Measurements from ENCODE around the gene FGF12.

- TF ChIP-seq CTCF (conservative IDR thresholded peaks at IDR 0.05 in 1 of 2, IDR thresholded peaks at IDR 0.05 in 1 of 2; ENCODE audit: low read depth in 1 of 2, low read length in 2 of 2) (no peak), EZH2 (IDR thresholded peaks at IDR 0.05; ENCODE audit: low read length, missing control alignments) (no peak)
These were observed 221.6 kb downstream of the FGF12 start for GRCh38 chr3:192505731-192506130.
